ENCODE data around the gene PATL2.
"Not testable (repeated sequence)": the region's sequence is repeated elsewhere in the genome, so short reads cannot be mapped to it uniquely, and the experiment has no call there.

PATL2 gene

DNA sequence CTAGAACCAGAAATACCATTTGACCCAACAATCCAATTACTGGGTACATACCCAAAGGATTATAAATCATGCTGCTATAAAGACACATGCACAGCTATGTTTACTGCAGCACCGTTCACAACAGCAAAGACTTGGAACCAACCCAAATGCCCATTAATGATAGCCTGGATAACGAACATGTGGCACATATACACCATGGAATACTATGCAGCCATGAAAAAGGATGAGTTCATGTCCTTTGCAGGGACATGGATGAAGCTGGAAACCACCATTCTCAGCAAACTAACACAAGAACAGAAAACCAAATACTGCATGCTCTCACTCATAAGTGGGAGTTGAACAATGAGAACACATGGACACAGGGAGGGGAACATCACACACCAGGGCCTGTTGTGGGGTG is 21.8 kb downstream of the PATL2 start:
- DNase-seq: not testable (repeated sequence)

DNA sequence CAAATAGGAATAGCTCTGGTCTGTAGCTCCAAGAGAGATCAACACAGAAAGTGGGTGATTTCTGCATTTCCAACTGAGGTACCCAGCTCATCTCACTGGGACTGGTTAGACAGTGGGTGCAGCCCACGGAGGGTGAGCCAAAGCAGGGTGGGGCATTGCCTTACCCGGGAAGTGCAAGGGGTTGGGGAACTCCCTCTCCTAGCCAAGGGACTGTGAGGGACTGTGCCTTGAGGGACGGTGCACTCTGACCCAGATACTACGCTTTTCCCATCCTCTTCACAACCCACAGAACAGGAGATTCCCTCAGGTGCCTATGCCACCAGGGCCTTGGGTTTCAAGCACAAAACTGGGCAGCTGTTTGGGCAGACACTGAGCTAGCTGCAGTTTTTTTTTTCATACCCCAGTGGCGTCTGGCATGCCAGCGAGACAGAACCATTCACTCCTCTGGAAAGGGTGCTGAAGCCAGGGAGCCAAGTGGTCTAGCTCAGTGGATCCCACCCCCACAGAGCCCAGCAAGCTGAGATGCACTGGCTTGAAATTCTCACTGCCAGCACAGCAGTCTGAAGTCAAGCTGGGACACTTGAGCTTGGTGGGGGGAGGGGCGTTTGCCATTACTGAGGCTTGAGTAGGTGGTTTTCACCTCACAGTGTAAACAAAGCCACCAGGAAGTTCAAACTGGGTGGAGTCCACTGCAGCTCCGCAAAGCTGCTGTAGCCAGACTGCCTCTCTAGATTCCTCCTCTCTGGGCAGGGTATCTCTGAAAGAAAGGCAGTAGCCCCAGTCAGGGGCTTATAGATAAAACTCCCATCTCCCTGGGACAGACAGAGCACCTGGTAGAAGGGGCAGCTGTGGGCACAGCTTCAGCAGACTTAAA is 28.1 kb downstream of the PATL2 start:
- DNase-seq: peak; percentile 86

GRCh38 chr15:44682211-44682610 is 28.9 kb downstream of the PATL2 start:
- DNase-seq: no peak

GRCh38 chr15:44676676-44677075 is 34.4 kb downstream of the PATL2 start:
- DNase-seq: peak; percentile 27

- DNase-seq: no peak
These were observed 35.2 kb downstream of the PATL2 start for GRCh38 chr15:44675911-44676310.

- no peak for DNase-seq
These were observed 37.5 kb downstream of the PATL2 start for GRCh38 chr15:44673639-44674038.

- DNase-seq: no peak
These were observed 40.8 kb downstream of the PATL2 start for GRCh38 chr15:44670087-44670950.

DNA sequence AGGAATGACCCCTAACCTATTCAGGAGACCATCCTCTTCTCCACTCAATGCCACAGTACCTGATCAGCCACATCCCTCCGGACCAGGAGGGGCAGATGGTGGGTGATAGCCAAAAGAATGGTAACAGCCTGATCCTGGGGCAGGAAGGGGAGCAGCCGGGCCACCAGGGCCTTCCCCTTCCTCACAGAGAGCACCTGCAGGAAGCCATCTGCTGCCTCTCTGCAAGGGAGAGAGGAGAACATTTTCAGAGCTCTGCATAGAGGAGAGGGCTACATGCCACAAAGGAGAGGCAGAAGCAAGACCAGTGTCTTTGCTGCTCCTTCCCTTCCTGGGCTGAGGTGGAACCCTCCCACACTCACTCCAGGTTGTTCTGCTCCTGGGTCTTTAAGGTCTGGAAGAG is 42.2 kb downstream of the PATL2 start:
- DNase-seq: no peak

GRCh38 chr15:44667039-44667360 is 44.1 kb downstream of the PATL2 start:
- DNase-seq: no peak

DNA sequence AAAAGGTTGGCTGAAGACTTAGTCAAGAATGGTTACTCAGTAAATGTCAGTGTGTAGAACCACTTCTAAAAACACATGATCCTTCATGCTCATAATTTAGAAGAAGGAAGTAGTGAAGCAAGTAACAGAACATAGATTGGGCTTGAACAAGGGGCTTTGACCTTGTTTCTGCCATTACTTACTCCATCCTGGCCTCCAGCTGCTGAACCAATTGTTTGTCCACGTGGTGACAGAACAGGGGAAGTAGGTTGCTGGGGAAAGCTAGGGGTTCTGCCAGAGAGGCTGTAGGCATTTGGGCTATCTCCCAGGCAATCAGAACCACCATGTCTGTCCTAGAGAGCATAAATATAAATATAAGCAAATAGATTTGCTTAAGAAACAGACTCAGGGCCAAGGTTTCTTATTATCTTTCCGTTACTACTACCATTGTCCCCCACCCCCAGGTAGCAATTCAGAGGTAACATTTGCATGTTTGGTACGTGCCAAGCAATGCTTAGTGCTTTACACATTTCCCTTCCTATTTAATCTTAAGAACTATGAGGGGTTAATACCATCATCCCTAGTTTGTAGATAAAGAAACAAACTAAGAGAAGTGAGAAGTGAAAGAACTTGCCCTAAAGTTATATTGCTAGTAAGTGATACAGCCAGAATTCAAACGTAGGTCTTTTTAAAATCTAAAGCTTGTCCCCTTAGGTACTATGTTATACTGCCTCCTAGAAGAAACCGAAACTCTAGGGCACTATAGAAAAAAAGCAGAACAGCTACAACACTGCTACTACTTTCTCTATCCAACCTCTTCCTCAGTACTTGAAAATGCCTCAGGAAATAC is 44.7 kb downstream of the PATL2 start:
- DNase-seq: no peak

DNA sequence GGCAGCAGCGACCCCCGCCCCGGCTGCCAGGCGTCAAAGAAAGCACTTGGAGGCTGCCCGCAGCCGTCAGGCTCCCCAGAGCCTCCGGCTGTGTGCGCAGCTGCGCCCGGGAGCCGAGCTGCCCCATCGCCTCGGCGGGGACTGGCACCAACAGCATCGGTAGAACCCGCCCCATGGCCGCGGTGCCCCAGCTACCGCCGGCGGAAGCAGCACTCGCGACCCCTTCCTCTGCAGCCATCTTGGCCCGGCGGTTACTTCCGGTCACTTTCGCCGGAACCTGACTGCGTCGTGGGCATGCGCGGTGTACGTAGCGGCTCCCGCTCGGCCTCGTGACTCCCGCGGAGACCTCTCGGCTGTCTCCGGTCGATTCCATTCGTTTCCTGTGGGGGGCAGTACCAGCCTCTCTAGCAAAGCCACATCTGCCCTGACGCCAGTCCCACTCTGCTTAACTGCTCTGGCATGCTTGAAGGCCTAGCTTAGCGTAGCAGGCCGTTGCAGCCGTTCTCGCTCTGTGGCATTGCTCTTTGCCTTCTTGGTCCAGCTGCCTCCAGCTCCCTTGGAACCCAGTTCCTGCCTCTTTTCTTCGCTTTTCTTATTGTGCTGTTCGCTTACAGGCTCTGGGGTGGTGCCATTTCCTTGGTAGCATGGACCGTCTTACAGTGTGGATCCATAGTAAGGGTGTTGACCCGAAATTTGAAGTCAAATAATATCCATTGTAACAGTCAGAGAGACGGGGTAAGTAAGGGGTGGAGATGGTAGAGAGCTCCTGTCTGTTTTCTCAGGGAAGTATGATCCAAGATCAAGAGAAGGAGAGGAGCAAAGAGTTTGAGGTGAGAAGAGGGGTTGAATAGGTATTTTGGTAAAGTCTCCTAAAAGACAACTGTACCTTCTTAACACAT is 47.5 kb downstream of the PATL2 start, which contains the start of gene SPG11:
SPG11 (minus strand) TSS at position 253 of the 899 bp plus-strand sequence; CDS start at position 238, 15 bp downstream.
- peak; percentile 99 for DNase-seq

DNA sequence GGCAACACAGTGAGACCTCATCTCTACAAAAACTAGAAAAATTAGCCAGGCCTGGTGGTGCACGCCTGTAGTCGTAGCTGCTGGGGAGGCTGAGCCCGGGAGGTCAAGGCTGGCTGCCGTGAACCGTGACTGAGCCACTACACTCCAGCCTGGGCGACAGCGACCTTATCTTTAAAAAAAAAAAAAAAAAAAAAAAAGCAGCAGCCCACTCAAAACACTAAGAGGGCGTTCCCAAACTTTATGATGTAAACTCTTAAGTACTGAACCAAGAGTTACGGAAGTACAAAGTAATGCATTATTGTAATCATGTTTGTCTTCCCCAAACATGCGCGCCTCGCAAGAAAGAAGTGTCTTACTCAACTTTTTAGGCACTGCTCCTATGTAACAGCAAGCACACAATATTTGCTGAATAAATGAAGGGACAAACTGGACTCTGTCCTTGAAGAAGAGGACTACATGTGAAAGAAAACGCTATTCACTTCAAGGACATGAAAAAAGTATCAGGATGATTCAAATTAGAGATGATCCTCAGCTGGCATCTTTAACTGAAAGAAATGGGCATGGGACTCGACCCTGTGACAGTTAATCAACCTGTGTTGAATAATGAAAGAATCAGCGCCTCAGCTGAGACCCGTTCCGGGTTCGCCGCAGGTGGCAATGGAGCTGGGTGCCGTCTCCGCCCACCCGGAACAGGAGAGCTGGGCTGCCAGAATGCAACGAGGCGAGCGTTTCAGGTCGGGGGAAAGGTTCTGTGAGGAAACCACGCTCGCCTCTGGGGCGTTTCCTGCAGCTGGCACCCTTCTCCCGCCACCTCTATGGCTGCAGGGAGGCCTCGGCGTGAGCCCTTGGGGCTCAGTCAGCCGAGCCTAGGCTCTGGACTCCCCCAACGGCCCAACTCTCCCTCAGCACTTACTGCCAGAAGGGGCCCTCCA is 48.4 kb downstream of the PATL2 start:
- DNase-seq: peak; percentile 91

GRCh38 chr15:44661576-44661975 is 49.5 kb downstream of the PATL2 start:
- no peak for DNase-seq

DNA sequence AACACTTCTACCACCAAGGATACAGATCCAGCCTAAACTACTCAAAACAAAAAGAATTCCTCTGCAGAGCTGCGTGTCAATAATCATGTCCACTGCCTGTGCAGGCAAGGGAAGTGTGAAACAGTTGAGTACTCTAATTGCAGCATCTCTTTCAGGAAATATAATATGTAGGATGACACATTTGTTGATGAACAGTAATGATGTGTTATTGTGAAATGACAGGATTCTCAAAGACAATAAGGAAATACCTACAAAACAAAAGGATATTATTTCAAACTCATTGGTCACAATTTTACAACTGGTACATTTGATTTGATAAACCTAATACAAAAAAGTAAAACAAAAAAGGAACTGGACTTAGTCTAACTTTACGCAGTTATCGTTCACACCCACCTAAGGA is 52.1 kb downstream of the PATL2 start:
- no peak for DNase-seq

DNA sequence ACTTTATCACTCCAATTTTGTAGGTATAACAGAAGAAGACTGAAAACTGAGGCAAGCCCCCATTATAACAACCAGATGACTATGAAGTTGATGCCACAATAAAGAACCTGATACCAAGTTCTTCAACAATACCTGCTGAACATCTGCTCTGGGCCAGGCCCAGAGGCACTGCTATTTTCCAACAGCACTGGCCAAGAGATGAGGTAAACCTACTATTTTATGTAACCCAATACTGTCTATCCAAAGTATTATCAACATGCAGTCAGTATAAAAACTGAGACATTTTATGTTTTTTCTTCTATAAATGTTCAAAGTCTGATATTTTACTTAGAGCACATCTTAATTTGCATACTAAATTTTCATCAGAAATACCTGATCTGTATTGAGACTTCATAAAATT is 53.7 kb downstream of the PATL2 start:
- DNase-seq: no peak

GRCh38 chr15:44656913-44657312 is 54.2 kb downstream of the PATL2 start:
- no peak for DNase-seq

- DNase-seq: no peak
These were observed 54.8 kb downstream of the PATL2 start for GRCh38 chr15:44656298-44656697.

- no peak for DNase-seq
These were observed 56.3 kb downstream of the PATL2 start for GRCh38 chr15:44654858-44655257.

GRCh38 chr15:44647637-44648036 is 63.5 kb downstream of the PATL2 start:
- no peak for DNase-seq

GRCh38 chr15:44647036-44647435 is 64.1 kb downstream of the PATL2 start:
- DNase-seq: no peak

DNA sequence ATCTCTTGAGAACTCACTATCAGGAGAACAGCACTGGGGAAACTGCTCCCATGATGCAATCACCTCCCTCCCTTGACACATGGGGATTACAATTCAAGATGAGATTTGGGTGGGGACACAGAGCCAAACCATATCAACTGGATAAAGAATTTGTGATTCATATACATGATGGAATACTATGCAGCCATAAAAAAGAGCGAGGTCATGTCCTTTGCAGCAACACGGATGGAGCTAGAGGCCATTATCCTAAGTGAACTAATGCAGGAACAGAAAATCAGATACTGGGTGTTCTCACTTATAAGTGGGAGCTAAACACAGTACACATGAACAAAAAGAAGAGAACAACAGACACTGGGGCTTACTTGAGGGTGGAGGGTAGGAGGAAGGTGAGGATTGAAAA is 64.7 kb downstream of the PATL2 start:
- DNase-seq: no peak
